Testis (tissue), 3 donors: ENCODE data around the gene ZNF83. TPM values are rescaled to one million over a fixed set of nuclear protein-coding genes. Genes with fewer than 3 reads are reported as not detected.
"Not testable (repeated sequence)": the region's sequence is repeated elsewhere in the genome, so short reads cannot be mapped to it uniquely, and the experiment has no call there.

Experiments
- DNase-seq: peaks from one replicate; pipeline ENCODE4 v3.0.0-alpha.2; 2019
- H3K27ac ChIP-seq, 2 donors: fragments of 200-600 bp; sonication (generic); one replicate each; pipeline ENCODE4 v1.5.1; 2019
- H3K27me3 ChIP-seq: fragments of 200-600 bp; sonication (generic); one replicate; pipeline ENCODE4 v1.5.1; 2019
- H3K36me3 ChIP-seq: fragments of 200-600 bp; sonication (generic); one replicate; pipeline ENCODE4 v1.5.1; 2017; ENCODE audit warnings: low read depth; ENCODE audit errors: missing control alignments
- H3K4me1 ChIP-seq: fragments of 200-600 bp; sonication (generic); one replicate; pipeline ENCODE4 v1.5.1; 2019
- H3K4me3 ChIP-seq, 2 donors: fragments of 200-600 bp; sonication (generic); one replicate each; pipeline ENCODE4 v1.5.1; 2017 to 2019
- H3K9me3 ChIP-seq: fragments of 200-600 bp; sonication (generic); one replicate; pipeline ENCODE4 v1.5.1; 2017
- CTCF ChIP-seq, 3 experiments: fragments of 450-650 bp in 2 of 3; fragments of 200-600 bp in 1 of 3; sonication (generic) in 1 of 3; IDR thresholded peaks; one replicate each; pipeline ENCODE4 v1.5.1; 2016 to 2019; ENCODE audit warnings: antibody characterized with exemption in 3 of 3, mild to moderate bottlenecking in 2 of 3, moderate library complexity in 1 of 3
- POLR2A ChIP-seq: fragments of 450-650 bp; IDR thresholded peaks from one replicate; pipeline ENCODE4 v1.6.1; 2017; ENCODE audit warnings: antibody characterized with exemption, mild to moderate bottlenecking, moderate library complexity
- whole genome bisulfite sequencing, 2 donors: methylation state at CpG; one replicate each; pipeline ENCODE4 v1.1.5; 2018; 5-methylcytosine and 5-hydroxymethylcytosine counted together
- intact Hi-C: fragments of 100-400 bp; cut with DNase I; formaldehyde crosslinking; loops from one replicate; pipeline ENCODE4 v1.15.1; 2023; ENCODE audit warnings: low total_unique reads
- polyA plus RNA-seq: library from polyadenylated mRNA; stranded (reverse); fragments of 350-450 nt; fragmentation: Illumina TruSeq; extraction: RNeasy Lipid Tissue Mini Kit (QIAGEN cat#74804); gene quantifications from one replicate; pipeline ENCODE4 v1.2.3, GENCODE V29; 2014; ENCODE audit warnings: low read depth, low replicate concordance; ENCODE audit not compliant: insufficient read depth
- total RNA-seq, 2 donors: library from RNA; depleted of rRNA; stranded (reverse); fragments of >200 nt; gene quantifications; one replicate each; pipeline ENCODE4 v1.2.3, GENCODE V29; 2016

Gene ZNF83
- total and polyA plus RNA-seq, 3 donors from 2014 or later: 28.6 to 61.1 (median 50.8) TPM

- TF ChIP-seq CTCF (IDR thresholded peaks at IDR 0.05) (no peak), POLR2A (no peak)
- DNase-seq: no peak
- 87 to 96% methylated on average over 11 of the region's 11 CpGs for WGBS, 2 donors
- H3K4me3 ChIP-seq: no peak overlapping the region
- intact Hi-C loops: no loop called here
- H3K9me3 ChIP-seq: no peaks in the 10 kb centered on the region
- no peaks in the 10 kb centered on the region for H3K27me3 ChIP-seq
- H3K36me3 ChIP-seq: no peaks in the 10 kb centered on the region
- H3K27ac ChIP-seq: no peak overlapping the region
- no peaks in the 10 kb centered on the region for H3K4me1 ChIP-seq
Measured at GRCh38 chr19:52635786-52636570, 2.2 kb downstream of the ZNF83 start.

- H3K27ac ChIP-seq, H3K9me3 ChIP-seq, H3K27me3 ChIP-seq, H3K4me1 ChIP-seq, intact Hi-C loops, DNase-seq, H3K4me3 ChIP-seq, H3K36me3 ChIP-seq: not testable (repeated sequence)
- WGBS, 2 donors: 87 to 96% methylated on average over 3 of the region's 3 CpGs
Measured at GRCh38 chr19:52627441-52627840, 10.7 kb downstream of the ZNF83 start.

GRCh38 chr19:52626915-52627314 is 11.2 kb downstream of the ZNF83 start:
- WGBS, 2 donors: 88 to 92% methylated on average over 5 of the region's 5 CpGs
- TF ChIP-seq CTCF (IDR thresholded peaks at IDR 0.05): no peak
- TF ChIP-seq POLR2A: no peak
- no peak overlapping the region for H3K27ac ChIP-seq
- no peaks in the 10 kb centered on the region for H3K36me3 ChIP-seq
- H3K4me1 ChIP-seq: no peaks in the 10 kb centered on the region
- intact Hi-C loops: no loop called here
- no peak for DNase-seq
- no peaks in the 10 kb centered on the region for H3K27me3 ChIP-seq
- no peak overlapping the region for H3K4me3 ChIP-seq
- H3K9me3 ChIP-seq: no peaks in the 10 kb centered on the region

- H3K4me3 ChIP-seq: no peak overlapping the region
- H3K27ac ChIP-seq: no peak overlapping the region
- H3K27me3 ChIP-seq: no peaks in the 10 kb centered on the region
- H3K36me3 ChIP-seq: no peaks in the 10 kb centered on the region
- H3K4me1 ChIP-seq: no peaks in the 10 kb centered on the region
- TF ChIP-seq CTCF (IDR thresholded peaks at IDR 0.05): no peak
- no peak for TF ChIP-seq POLR2A
- intact Hi-C loops: no loop called here
- no peaks in the 10 kb centered on the region for H3K9me3 ChIP-seq
- 80 to 88% methylated on average over 2 of the region's 2 CpGs for WGBS, 2 donors
- no peak for DNase-seq
Measured at GRCh38 chr19:52622261-52622660, 15.9 kb downstream of the ZNF83 start.

GRCh38 chr19:52621376-52621775 is 16.8 kb downstream of the ZNF83 start:
- no peak overlapping the region for H3K27ac ChIP-seq
- H3K36me3 ChIP-seq: no peaks in the 10 kb centered on the region
- intact Hi-C loops: no loop called here

More at GRCh38 chr19:52621376-52621775, 16.8 kb downstream of the ZNF83 start:
- H3K27me3 ChIP-seq: no peaks in the 10 kb centered on the region
- TF ChIP-seq POLR2A (no peak), CTCF (IDR thresholded peaks at IDR 0.05) (no peak)
- no peak overlapping the region for H3K4me3 ChIP-seq
- H3K9me3 ChIP-seq: no peaks in the 10 kb centered on the region
- WGBS, 2 donors: 81 to 89% methylated on average over 3 of the region's 3 CpGs
- DNase-seq: no peak
- no peaks in the 10 kb centered on the region for H3K4me1 ChIP-seq
